Measurements from ENCODE around the gene C1orf21.

DNA sequence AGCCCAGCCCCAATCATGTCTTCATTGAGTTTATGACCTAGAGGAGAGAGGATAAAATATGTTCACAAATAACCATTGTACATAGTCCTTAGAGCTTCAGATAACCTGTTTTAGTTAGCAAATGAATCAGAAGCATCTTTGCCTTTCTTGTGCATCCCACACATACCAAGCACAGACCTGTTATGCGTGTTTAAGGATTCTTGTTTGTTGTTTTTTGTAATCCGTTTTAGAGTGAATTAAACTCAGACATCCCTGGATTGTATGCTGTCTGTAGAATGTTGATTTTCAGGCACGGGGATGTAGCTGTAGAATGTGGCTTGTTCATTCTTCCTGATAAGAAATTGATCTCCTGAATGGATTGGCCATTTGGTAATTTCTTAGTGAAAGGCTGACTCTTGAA lies 232.0 kb downstream of the C1orf21 start:
- TF ChIP-seq ELF1 (IDR thresholded peaks at IDR 0.05) (no peak), RXRA (IDR thresholded peaks at IDR 0.05; ENCODE audit: borderline replicate concordance, low read depth) (no peak), TAF1 (IDR thresholded peaks at IDR 0.05; ENCODE audit: borderline replicate concordance, low read depth, low read length) (no peak), REST (IDR thresholded peaks at IDR 0.05; ENCODE audit: low read depth, low read length) (no peak), CTCF (IDR thresholded peaks at IDR 0.05) (no peak), GATA2 (CRISPR knock-in tag; IDR thresholded peaks at IDR 0.05) (no peak)
- TF ChIP-seq, protein P1, sequence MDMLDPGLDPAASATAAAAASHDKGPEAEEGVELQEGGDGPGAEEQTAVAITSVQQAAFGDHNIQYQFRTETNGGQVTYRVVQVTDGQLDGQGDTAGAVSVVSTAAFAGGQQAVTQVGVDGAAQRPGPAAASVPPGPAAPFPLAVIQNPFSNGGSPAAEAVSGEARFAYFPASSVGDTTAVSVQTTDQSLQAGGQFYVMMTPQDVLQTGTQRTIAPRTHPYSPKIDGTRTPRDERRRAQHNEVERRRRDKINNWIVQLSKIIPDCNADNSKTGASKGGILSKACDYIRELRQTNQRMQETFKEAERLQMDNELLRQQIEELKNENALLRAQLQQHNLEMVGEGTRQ (IDR thresholded peaks at IDR 0.05; ENCODE audit: borderline replicate concordance, low read depth, low read length) = no peak

Measured in SK-N-SH (cell line).